H7 (cell line): Measurements from ENCODE around the gene HOXD9. TPM values are rescaled to one million over a fixed set of nuclear protein-coding genes. Genes with fewer than 3 reads are reported as not detected.
A peak's percentile ranks its signal among the peaks of the same experiment; 100 is the strongest.

Experiments
- DNase-seq: peaks from one replicate; pipeline ENCODE4 v3.0.0; 2012
- H3K27me3 ChIP-seq: 2 replicates; pipeline ENCODE4 v1.6.0; 2011; ENCODE audit warnings: mild to moderate bottlenecking, low read length; ENCODE audit not compliant: control insufficient read depth, insufficient read depth
- H3K36me3 ChIP-seq: replicated peaks from 2 replicates; pipeline ENCODE4 v1.5.1; 2011; ENCODE audit warnings: low read length; ENCODE audit not compliant: control insufficient read depth, insufficient read depth
- H3K4me3 ChIP-seq: 2 replicates; pipeline ENCODE4 v1.5.1; 2011; ENCODE audit warnings: low read depth, mild to moderate bottlenecking, control low read depth, low read length, moderate library complexity; ENCODE audit not compliant: insufficient read depth
- total RNA-seq: library from RNA; depleted of rRNA; stranded (reverse); fragments of >200 nt; shearing (Covaris generic); gene quantifications from 2 replicates; pipeline ENCODE4 v1.2.3, GENCODE V29; 2014

HOXD9 gene
- total RNA-seq, 1 experiment from 2014 or later: 0.10 TPM

DNA sequence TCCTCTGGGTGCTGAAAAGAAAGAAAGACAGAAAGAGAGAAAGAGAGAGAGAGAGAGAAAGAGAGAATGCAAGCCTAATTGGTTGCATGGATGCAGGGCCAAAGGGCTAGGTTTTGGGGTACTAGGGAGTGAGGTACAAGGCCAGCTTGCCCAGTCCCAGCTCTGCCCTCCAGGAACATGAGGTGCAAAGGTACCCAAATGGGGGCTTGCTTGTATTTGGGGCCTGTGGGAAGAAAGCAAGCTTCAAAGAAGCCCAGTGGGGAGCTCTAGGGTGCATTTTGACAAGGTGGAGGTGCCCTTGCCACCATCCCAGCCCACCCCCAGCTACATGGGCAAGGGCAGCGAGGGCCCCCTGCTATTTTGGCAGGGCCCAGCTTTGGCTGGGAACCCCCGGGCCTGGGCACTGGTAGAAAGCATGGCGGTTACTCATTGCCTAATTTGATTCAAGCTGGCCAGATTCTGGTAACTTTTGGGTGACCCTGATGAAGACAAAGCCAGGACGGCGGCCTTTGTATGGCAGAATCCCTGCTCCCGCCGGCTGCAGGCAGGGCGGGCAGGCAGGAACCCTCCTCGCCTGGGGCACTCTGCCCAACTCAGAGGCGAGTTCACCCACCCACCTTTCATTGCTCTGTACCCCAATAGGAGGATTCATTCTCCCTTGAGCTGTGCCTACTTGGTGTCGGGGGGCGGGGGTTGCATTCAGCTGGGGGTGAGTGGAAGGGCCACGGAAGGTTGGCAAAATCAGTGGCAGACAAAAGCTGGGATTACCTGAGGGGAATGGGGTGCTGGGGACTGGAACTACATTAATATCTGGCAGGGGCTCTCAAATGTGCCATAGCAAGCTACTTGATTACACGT, 28.3 kb downstream of the HOXD9 start:
- H3K27me3 ChIP-seq: peaks cover 100% of the 10 kb centered on the region
- H3K36me3 ChIP-seq: no peaks in the 10 kb centered on the region
- H3K4me3 ChIP-seq: no peak overlapping the region
- DNase-seq: peak; percentile 69

DNA sequence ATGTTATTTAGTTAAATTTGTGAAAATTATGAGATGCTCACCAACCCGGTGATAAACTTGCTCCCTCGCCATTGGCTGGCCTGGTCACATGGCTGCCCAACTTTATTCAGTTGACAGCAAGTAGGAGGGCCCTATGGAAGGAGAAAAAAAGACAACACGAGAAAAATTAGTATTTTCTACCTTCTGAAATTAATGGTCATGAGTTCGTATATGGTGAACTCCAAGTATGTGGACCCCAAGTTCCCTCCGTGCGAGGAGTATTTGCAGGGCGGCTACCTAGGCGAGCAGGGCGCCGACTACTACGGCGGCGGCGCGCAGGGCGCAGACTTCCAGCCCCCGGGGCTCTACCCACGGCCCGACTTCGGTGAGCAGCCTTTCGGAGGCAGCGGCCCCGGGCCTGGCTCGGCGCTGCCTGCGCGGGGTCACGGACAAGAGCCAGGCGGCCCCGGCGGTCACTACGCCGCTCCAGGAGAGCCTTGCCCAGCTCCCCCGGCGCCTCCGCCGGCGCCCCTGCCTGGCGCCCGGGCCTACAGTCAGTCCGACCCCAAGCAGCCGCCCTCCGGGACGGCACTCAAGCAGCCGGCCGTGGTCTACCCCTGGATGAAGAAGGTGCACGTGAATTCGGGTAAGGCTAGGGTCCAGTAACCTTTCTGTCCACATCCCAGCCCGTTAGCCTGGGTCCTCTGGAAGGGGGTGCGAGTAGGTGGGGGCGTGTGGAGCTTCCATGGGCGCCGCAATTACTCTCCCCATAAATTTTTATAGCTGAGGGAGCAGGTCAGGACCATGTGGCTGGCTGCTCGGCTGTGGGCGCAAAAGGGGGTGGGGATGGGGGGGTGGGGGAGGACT, 29.1 kb downstream of the HOXD9 start, which contains the start of gene HOXD4:
Gene HOXD4 (plus strand): TSS at position 109 of the 846 bp plus-strand sequence. CDS start 84 bp downstream, at position 193.
- Histone ChIP-seq H3K4me3 (no peak within 1 kb of the TSS), H3K36me3 (no peaks in the 10 kb centered on the region), H3K27me3 (peaks cover 100% of the 10 kb centered on the region)
- peak; percentile 81 for DNase-seq

DNA sequence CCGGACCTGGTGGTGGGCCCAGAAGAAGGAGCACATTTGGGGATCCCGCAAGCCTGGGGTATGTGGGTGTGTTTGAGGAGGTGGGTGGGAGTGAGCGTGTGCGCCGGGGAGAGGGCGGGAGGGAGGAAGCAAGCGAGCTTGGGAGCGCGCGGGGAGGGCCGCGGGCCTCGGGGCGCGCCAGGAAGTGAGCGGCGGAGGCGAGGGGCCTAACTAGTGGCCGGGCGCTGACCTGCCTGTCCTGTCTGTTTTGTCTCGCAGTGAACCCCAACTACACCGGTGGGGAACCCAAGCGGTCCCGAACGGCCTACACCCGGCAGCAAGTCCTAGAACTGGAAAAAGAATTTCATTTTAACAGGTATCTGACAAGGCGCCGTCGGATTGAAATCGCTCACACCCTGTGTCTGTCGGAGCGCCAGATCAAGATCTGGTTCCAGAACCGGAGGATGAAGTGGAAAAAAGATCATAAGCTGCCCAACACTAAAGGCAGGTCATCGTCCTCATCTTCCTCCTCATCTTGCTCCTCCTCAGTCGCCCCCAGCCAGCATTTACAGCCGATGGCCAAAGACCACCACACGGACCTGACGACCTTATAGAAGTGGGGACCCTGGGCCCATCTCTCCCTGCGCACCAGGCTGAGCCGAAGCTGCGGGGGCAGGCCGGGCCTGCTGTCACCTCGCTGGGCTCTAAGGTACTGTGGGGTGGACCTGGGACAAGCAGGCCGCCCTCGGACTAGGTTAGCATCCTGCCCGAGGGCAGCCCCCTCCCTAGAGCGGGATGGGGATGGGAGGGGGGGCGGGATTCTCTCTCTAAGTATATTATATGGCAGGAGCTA, 30.0 kb downstream of the HOXD9 start:
- DNase-seq: peak; percentile 73
- Histone ChIP-seq H3K27me3 (peaks cover 100% of the 10 kb centered on the region), H3K4me3 (no peak overlapping the region), H3K36me3 (no peaks in the 10 kb centered on the region)

DNA sequence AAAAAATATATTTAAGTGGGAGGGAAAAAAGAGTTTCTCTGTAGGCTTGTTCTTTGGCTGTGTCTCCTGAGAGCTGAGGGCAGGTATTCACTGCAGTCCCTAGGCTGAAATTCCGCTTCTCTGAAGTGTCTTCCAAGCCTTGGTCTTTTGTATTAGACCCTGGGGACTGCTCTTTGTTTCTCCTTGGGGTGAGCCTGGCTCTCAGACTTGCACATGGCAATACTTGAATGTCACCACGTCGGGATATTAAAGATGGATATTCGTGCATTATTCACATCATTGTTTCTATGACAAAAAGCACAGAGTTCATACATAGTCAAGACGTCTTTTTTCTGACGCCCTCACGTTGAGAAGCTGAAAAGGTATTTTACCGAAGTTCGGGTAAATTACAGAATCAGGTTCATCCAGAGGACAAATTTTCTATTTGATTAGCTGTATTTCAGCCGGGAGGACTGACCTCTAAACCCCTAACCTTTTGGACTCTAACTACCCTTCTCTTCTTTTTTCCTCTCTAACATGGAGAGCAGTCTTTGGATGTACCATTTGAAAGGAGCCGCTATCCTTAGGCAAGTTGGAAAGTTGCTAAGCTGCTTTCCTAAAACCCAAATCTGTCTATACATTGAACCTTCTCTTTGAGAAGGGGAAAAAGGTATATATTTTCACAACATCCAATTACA, 32.2 kb downstream of the HOXD9 start:
- DNase-seq: no peak
- H3K36me3 ChIP-seq: no peaks in the 10 kb centered on the region
- peaks cover 100% of the 10 kb centered on the region for H3K27me3 ChIP-seq
- H3K4me3 ChIP-seq: no peak overlapping the region

DNA sequence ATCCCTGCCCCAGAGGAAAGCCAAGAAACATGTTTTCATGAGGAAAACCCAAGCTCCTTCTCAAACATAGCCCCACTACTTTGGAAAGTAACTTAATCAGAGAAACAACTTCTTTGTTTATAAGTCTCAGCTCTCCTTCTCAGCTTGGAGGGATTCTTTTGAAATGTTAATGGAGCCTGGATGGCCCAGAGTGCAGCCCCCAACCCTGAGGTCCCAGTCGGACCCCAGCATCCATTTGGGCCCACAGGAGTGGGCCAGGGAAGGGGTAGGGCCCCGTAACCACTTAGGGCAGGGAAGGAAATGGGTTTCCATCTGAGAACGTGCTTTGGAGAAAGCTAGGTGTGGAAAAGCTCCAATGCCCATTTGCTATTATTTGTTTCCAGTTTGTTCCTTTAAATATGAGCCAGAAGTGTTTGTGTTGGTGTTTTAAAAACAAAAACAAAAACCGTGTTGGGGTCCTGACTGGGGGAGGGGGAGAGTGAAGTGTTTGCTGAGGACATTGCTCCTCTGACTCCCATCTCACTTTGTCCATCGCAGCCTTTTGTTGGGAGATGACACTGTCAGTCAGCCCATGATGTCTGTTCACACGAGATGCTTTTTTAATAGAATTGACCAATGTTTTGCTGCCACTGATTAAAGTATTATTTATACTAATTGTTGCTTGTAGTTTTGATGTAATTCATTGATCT, 33.0 kb downstream of the HOXD9 start:
- H3K27me3 ChIP-seq: peaks cover 100% of the 10 kb centered on the region
- peak; percentile 63 for DNase-seq
- no peaks in the 10 kb centered on the region for H3K36me3 ChIP-seq
- no peak overlapping the region for H3K4me3 ChIP-seq

DNA sequence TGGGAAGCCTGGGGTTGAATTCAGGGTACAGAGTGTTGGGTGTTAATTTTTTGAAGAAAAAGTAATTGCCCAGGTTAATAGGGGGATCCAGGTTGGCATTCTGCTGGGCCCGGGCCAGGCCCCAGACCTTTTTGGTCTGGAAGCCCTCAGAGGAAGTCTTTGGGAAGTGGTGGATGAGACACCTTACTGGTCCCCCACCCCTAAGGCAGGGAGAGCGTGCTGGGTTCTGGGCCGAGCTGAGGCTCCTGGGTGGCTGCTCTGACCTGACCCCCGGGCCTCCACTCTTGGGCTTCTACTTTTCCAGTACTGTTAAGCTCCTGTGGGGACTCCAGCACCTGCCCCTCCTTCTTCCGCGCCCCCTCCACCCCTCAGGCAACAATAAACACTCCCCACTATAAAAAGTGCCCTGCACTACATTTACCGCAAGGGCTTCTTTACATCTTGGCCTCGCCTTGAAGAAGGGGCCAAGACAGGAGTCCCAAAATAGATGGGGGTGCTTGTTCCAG, 33.8 kb downstream of the HOXD9 start:
- peak; percentile 63 for DNase-seq
- Histone ChIP-seq H3K4me3 (no peak overlapping the region), H3K36me3 (no peaks in the 10 kb centered on the region), H3K27me3 (peaks cover 100% of the 10 kb centered on the region)

DNA sequence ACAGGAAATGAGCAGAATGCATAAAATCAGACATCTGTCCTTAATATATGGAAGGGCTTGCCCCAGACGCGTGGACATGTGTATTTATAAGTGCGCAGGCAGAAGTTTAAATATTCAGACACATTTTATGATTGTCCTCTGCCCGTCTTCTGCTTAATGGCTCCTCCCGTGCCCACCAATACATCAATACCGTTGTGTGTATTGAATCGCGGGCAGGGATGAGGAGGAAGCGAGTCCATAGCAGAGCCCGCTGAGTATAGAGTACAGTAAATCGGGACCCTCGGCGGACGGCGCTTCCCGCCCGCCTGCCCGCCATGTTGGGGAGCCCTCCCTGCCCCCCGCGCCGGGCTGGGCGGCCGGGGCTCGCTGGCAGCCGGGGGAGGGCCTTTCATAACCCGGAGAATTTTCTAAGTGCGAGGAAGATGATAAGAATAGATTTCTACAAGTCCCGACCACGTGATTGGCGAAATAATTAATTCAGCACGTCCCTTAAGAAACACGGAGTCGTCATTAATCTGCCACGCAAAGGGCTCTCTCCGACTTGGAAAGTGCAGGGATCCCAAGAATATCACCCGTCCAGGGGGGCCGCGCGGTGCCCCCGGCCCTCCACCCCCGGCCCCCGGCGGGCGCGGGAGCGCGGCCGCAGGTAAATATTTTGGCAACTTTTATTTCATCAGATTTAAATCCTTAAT, 34.4 kb downstream of the HOXD9 start, which contains the start of gene HOXD3:
Gene HOXD3 (plus strand): TSS at position 501 of the 692 bp plus-strand sequence. CDS start 11,808 bp downstream, outside the sequence.
- Histone ChIP-seq H3K36me3 (no peaks in the 10 kb centered on the region), H3K4me3 (no peak within 1 kb of the TSS), H3K27me3 (peaks cover 100% of the 10 kb centered on the region)
- DNase-seq: peak; percentile 78

DNA sequence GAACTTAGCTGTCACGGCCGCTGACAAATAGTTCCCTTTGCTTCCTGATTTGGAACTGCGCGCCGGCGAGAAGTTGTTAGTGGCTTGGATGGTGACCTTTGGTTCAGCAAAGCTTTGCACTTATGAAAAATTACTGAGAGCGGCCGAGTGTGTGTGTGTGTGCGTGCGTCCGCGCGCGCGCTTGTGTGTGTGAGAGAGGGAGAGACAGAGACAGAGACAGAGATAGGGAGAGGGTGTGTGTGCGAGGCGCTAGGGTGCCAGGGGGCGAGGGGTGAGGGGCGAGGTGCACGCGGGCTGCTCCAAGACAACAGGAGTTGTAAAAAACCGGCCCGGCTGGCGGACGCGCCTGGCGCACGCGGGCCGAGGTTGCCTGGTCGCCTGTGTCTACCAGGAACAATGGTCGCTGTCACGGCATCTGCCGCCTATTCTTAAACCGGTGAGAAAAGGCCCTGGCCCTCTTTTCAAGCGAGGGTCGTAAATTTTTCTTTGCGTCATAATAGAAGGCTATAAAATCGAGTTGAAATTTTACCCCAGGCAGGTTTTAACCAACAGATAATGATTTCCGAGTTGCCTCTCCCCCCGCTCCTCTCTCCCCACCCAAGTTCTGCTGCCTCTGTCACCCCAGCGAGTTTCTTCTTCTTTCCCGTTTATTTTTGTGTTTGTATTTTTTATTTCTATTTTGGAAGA, 35.1 kb downstream of the HOXD9 start:
- peak; percentile 86 for DNase-seq
- H3K4me3 ChIP-seq: no peak overlapping the region
- H3K27me3 ChIP-seq: peaks cover 100% of the 10 kb centered on the region
- no peaks in the 10 kb centered on the region for H3K36me3 ChIP-seq

DNA sequence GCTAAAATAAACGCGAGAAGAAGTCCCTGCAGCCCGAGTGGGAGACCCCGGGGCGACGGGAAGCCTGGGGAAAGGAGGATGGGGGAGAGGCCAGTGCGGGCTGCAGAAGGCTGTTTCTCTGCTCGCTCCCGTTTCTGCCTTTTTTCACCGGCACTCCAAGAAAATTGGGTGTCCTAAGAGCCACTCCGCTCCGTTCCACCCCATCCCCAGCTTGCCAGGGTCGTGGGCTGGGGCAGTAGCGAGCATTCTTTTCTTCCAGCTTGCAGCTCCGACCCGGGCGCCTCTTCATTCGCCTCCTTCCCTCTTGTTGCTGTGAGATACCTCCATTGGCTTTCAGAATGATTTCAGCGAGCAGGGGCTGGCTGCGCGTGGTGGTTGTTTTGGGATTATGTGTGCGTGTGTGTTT, 35.7 kb downstream of the HOXD9 start:
- DNase-seq: peak; percentile 75
- Histone ChIP-seq H3K27me3 (peaks cover 100% of the 10 kb centered on the region), H3K36me3 (no peaks in the 10 kb centered on the region)

DNA sequence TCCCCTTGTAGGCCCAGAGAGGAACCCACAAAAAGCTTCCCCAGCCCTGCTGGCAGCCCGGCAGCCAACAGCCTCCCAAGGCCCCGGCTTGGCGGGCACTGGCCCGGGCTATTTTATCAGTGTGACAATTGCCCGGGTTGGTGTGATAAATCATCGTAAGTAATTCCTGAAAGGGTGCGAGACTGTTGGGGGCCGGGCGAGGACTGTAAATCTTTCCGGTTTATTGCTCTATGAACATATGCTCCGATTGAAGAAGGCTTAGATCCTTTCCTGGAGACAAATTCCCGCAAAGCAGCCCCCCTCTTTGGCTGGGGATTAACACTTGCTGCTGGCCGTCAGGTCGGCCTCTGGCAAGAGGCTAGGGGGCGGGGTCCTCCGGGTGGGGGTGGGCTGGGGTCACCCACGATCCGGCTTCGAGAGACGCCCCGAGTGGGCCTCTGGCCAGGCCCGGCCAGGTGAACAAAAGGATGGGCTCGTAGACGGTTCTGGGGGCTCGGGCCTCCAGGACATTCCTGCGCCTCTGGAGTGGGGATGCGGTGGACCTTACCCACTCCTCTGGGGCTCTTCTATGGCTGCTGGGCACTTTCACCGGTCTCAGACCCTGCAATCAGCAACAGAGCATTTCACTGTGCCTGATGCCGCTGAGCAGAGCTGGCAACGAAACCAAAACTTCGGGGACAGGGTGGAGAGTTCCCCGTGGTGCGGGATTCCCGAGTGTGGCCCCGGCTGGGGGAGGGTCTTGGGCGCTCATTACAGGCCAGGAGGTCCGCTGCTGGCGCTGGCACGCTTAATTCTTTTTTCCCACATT, 36.5 kb downstream of the HOXD9 start:
- peak; percentile 77 for DNase-seq
- Histone ChIP-seq H3K36me3 (no peaks in the 10 kb centered on the region), H3K27me3 (peaks cover 100% of the 10 kb centered on the region), H3K4me3 (no peak overlapping the region)

More for the DNA sequence above, 35.7 kb downstream of the HOXD9 start:
- no peak overlapping the region for H3K4me3 ChIP-seq

DNA sequence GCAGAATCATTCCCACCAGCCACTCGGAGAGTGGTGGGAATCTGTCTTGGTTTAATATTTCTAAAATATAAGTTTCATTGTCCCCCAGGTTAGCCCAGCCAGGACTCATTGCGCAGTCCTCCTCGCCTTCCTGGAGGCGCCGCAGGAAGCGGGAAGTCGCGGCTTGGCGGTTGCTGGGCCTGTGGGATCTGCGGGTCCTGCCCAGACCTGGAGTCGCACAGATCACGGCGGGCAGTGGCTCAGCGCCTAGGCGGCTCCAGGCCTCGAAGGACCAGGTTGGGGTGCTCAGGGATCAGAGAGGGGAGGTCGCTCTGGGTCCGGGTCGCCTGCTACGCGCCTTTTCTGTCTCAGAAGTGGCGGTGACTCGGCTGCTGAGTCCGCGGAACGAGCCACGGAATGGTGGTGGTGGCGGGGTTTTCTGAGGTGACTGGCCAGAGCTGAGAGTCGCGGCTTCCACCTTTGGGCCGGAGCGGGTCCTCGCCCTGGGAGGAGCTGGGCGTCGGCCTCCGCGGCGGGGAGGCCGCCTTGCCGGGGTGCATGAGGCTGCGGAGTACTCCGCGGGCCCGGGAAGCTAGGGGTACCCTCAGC, 37.2 kb downstream of the HOXD9 start:
- peak; percentile 77 for DNase-seq
- Histone ChIP-seq H3K27me3 (peaks cover 100% of the 10 kb centered on the region), H3K36me3 (no peaks in the 10 kb centered on the region), H3K4me3 (no peak overlapping the region)
